NB4 (cell line): ENCODE results near the gene SLC6A12.

ENCODE experiments used
- CTCF ChIP-seq: IDR thresholded peaks from one replicate; pipeline ENCODE4 v1.5.1; 2012; ENCODE audit warnings: low read depth, low read length
- MAX ChIP-seq: IDR thresholded peaks from 2 replicates; pipeline ENCODE4 v1.6.1; 2011; ENCODE audit warnings: low read depth, low read length
- MYC ChIP-seq: IDR thresholded peaks from 2 replicates; pipeline ENCODE4 v1.6.1; 2011; ENCODE audit warnings: low read depth, low read length
- POLR2A ChIP-seq: IDR thresholded peaks from 2 replicates; pipeline ENCODE4 v1.6.1; 2011; ENCODE audit warnings: mild to moderate bottlenecking; ENCODE audit not compliant: insufficient read length; ENCODE audit errors: extremely low read depth

- TF ChIP-seq CTCF (no peak), POLR2A (no peak), MAX (no peak), MYC (no peak)
Observed at GRCh38 chr12:155646-156045, 58.3 kb downstream of the SLC6A12 start.
